VCaP (cell line): ENCODE results near the gene AKAP9.
"Not testable (repeated sequence)": the region's sequence is repeated elsewhere in the genome, so short reads cannot be mapped to it uniquely, and the experiment has no call there.

Source experiments
- H3K27ac ChIP-seq: fragments of 450-650 bp; 2 replicates; pipeline ENCODE4 v1.5.1; 2017
- CTCF ChIP-seq: fragments of 450-650 bp; conservative IDR thresholded peaks from 2 replicates; pipeline ENCODE4 v1.5.1; 2017; ENCODE audit warnings: mild to moderate bottlenecking, moderate library complexity

AKAP9 gene

GRCh38 chr7:92092210-92092609 is 151.5 kb downstream of the AKAP9 start:
- no peak overlapping the region for H3K27ac ChIP-seq
- TF ChIP-seq CTCF: no peak

GRCh38 chr7:92095380-92095779 is 154.7 kb downstream of the AKAP9 start:
- no peak for TF ChIP-seq CTCF
- no peak overlapping the region for H3K27ac ChIP-seq

GRCh38 chr7:92100534-92100933 is 159.9 kb downstream of the AKAP9 start:
- TF ChIP-seq CTCF: no peak
- H3K27ac ChIP-seq: no peak overlapping the region

- H3K27ac ChIP-seq: not testable (repeated sequence)
Observed at GRCh38 chr7:92102862-92103261, 162.2 kb downstream of the AKAP9 start.

GRCh38 chr7:92108821-92109220 is 168.2 kb downstream of the AKAP9 start:
- no peak for TF ChIP-seq CTCF
- H3K27ac ChIP-seq: no peak overlapping the region

- no peak for TF ChIP-seq CTCF
- H3K27ac ChIP-seq: no peak overlapping the region
Observed at GRCh38 chr7:92110857-92111256, 170.2 kb downstream of the AKAP9 start.

GRCh38 chr7:92115821-92116220 is 175.2 kb downstream of the AKAP9 start:
- TF ChIP-seq CTCF: no peak

GRCh38 chr7:92116949-92117348 is 176.3 kb downstream of the AKAP9 start:
- no peak for TF ChIP-seq CTCF
- H3K27ac ChIP-seq: no peak overlapping the region; the same call in 1 of the 2 replicates

More at GRCh38 chr7:92115821-92116220, 175.2 kb downstream of the AKAP9 start:
- H3K27ac ChIP-seq: no peak overlapping the region; the same call in 1 of the 2 replicates
